Mucosa of rectum (tissue), 2 donors: Measurements from ENCODE around the gene MREG.
A peak's percentile ranks its signal among the peaks of the same experiment; 100 is the strongest.

ENCODE experiments used
- H3K27ac ChIP-seq, 2 donors: one replicate each; pipeline ENCODE4 v1.7.0; 2013; ENCODE audit warnings: inconsistent platforms in 2 of 2, low read depth in 2 of 2, low read length in 2 of 2
- H3K27me3 ChIP-seq, 2 donors: one replicate each; pipeline ENCODE4 v1.7.0; 2013; ENCODE audit warnings: low read length in 2 of 2; ENCODE audit not compliant: control insufficient read depth in 2 of 2, insufficient read depth in 2 of 2
- H3K36me3 ChIP-seq, 2 donors: one replicate each; pipeline ENCODE4 v1.7.0; 2013; ENCODE audit warnings: low read length in 2 of 2; ENCODE audit not compliant: control insufficient read depth in 2 of 2, insufficient read depth in 2 of 2
- H3K4me1 ChIP-seq, 2 donors: one replicate each; pipeline ENCODE4 v1.7.0; 2013; ENCODE audit warnings: low read length in 2 of 2, mild to moderate bottlenecking in 1 of 2; ENCODE audit not compliant: control insufficient read depth in 2 of 2, insufficient read depth in 2 of 2
- H3K4me3 ChIP-seq, 2 donors: one replicate each; pipeline ENCODE4 v1.7.0; 2013; ENCODE audit warnings: low read length in 2 of 2
- H3K9ac ChIP-seq, 2 donors: one replicate each; pipeline ENCODE4 v1.7.0; 2013; ENCODE audit warnings: low read length in 2 of 2, low read depth in 1 of 2, mild to moderate bottlenecking in 1 of 2
- H3K9me3 ChIP-seq, 2 donors: one replicate each; pipeline ENCODE4 v1.7.0; 2013; ENCODE audit warnings: low read length in 2 of 2; ENCODE audit not compliant: control insufficient read depth in 2 of 2
- donor health status: healthy.
- donor health status: Normal muscosa, but diverticular disease.

The MREG gene

DNA sequence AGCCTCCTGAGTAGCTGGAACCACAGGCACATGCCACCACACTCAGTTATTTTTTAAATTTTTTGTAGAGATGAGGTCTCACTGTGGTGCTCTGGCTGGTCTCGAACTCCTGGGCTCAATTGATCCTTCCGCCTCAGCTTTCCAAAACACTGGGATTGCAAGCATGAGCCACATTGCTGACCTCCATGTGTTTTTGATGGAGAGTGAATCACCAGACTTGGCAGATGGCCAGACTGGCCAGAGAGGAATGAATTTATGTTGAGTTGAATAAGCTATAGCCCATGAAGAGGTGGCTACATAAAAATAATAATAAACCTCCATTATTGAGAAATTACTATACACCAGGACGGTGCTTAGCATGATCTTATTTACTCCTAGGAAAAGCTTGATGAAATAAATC, 91.5 kb downstream of the MREG start:
- no peak overlapping the region for H3K27ac ChIP-seq
- H3K9ac ChIP-seq, result no peak overlapping the region
- no peak overlapping the region for H3K4me3 ChIP-seq
- no peaks in the 10 kb centered on the region for H3K9me3 ChIP-seq
- H3K27me3 ChIP-seq, result no peaks in the 10 kb centered on the region
- H3K36me3 ChIP-seq, result no peaks in the 10 kb centered on the region
- peaks cover 4 to 7% of the 10 kb centered on the region in 2 donors for H3K4me1 ChIP-seq

DNA sequence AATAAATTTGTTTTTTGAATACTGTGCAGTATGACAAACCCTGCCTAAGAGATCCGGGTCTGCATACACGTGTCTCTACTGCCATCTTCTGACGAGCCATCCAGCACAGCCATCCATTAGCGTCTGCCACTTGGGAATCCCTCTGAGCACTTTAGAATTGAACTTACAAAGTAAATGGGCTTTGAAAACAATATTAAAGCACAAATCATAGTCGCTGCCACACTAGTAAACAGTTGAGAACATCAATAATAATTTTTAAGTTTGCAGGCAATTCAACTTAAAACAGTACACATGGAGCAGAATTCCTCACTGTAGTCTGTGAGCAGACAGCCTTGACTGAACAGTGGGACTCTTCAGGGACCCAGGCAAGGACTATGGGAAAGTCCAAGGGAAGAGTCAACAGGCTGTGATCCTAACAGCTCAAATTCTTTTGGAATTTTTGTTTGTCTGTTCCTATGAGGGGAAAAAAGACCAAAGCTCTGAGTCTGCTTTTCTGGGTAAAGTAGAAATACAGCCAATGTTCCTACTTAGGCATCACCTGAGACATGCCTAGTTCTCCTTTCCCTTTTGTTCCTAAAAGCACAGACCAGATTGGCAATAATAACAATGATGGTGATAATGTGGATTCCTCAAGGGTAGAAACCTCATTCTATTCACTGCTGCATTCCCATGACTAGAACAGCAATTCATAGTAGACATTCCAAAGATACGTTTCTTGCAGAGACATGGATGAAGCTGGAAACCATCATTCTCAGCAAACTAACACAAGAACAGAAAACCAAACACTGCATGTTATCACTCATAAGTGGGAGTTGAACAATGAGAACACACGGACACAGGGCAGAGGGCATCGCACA, 92.9 kb downstream of the MREG start:
- peaks cover 4 to 7% of the 10 kb centered on the region in 2 donors for H3K4me1 ChIP-seq
- H3K36me3 ChIP-seq, result no peaks in the 10 kb centered on the region
- no peak overlapping the region for H3K27ac ChIP-seq
- no peak overlapping the region for H3K4me3 ChIP-seq
- no peaks in the 10 kb centered on the region for H3K9me3 ChIP-seq
- H3K27me3 ChIP-seq, result no peaks in the 10 kb centered on the region
- H3K9ac ChIP-seq, result no peak overlapping the region

DNA sequence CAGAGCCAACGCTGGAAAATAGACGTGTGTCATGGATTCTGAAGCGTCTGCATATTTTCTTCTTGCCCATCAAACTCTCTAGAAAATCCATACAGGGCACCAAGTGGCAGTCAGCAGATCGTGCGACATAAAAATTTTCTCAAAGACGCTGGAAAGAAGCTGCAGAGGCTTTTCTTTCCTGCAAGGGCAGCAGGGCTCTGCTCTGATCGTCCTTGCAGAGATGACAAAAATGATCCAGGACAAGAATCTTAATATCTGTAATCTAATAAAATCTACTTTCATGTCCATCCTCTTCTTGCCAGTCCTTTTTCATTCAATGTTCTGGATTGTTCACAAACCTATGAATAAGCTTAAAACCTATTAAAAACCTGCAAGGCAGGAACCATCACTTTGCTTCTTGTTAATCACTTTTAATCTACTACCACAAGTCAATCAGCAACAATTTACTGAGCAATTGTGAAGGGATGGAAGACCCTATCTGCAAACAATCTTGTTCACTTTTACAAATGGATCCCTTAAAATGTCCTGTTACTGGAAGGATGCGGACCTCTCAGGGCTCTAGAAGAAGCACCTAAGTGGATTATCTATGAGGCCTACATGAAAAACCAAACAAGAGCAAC, 93.6 kb downstream of the MREG start:
- peaks cover 4 to 7% of the 10 kb centered on the region in 2 donors for H3K4me1 ChIP-seq

DNA sequence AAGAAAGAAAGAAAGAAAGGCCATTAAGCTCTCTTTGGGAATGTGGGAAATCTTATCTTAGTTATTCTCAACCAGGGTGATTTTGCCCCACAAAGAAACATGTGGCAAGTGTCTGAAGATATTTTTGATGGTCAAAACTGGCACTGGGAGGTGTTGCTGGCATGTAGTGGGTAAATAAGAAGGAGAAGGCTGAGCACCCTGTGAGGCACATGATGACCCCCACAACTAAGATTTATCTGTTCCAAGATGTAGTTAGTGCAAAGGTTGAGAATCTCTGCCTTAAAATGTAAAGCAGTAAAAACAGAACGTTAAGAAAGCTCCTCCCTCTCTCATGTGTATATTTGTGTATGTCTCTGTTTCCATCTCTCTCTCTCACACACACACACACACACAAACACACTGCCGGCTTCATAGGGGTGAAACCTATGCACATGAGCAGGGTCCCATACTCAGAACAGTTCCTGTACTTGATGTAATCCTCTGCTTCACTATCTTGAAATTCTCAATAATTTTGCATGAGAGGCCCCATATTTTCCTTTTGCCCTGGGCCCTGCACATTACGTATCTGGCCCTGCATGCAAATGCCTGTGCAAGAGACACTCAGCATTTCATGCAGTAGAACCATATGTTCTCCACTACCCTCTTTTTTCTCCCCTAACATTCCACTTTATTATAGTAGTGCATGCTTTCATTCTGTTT, 94.3 kb downstream of the MREG start:
- H3K36me3 ChIP-seq, result no peaks in the 10 kb centered on the region
- no peak overlapping the region for H3K9ac ChIP-seq
- peak overlapping the region in 1 of 2 donors; percentile 1 for H3K27ac ChIP-seq
- no peaks in the 10 kb centered on the region for H3K9me3 ChIP-seq
- H3K4me3 ChIP-seq, result no peak overlapping the region
- H3K27me3 ChIP-seq, result no peaks in the 10 kb centered on the region
- peaks cover 4 to 7% of the 10 kb centered on the region in 2 donors for H3K4me1 ChIP-seq

More for the DNA sequence above, 93.6 kb downstream of the MREG start:
- H3K36me3 ChIP-seq, result no peaks in the 10 kb centered on the region
- H3K27me3 ChIP-seq, result no peaks in the 10 kb centered on the region
- H3K9ac ChIP-seq, result no peak overlapping the region
- H3K9me3 ChIP-seq, result no peaks in the 10 kb centered on the region
- H3K4me3 ChIP-seq, result no peak overlapping the region
- H3K27ac ChIP-seq, result no peak overlapping the region

DNA sequence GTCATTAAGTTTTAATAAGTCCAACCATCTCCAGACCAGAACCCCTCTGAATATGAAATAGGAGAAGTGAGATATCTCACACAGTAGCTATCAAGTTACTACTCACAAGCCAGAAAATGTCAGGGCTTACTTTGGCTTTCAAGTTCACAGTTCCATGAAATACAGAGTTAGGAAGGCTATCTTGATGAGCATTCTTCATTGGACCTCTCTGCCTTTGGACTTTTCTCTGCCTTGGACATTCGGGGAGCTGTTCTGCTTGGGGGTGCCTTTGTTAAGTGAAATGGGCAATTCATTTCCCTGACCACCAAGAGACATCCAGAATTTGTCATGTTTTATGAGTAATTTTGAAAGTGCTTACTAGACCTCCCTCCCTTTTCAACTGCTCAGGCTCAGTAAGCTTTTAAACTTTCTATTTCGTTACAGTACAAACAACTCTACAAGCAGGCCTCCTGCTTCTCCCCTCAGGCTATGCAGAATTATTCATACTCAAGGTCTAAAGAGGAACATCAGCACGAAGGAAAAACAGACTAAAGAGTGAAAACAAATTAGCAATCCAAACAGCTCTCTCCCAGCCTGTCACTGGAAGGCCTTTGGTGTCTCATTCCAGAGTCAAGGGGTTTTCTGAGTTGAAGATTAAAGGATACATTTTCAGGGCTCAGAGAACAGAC, 95.3 kb downstream of the MREG start:
- H3K9me3 ChIP-seq, result no peaks in the 10 kb centered on the region
- H3K27me3 ChIP-seq, result no peaks in the 10 kb centered on the region
- no peaks in the 10 kb centered on the region for H3K36me3 ChIP-seq
- H3K9ac ChIP-seq, result no peak overlapping the region
- peak overlapping the region in 1 of 2 donors; percentile 52 for H3K27ac ChIP-seq
- H3K4me1 ChIP-seq, result peaks cover 4 to 7% of the 10 kb centered on the region in 2 donors
- no peak overlapping the region for H3K4me3 ChIP-seq

DNA sequence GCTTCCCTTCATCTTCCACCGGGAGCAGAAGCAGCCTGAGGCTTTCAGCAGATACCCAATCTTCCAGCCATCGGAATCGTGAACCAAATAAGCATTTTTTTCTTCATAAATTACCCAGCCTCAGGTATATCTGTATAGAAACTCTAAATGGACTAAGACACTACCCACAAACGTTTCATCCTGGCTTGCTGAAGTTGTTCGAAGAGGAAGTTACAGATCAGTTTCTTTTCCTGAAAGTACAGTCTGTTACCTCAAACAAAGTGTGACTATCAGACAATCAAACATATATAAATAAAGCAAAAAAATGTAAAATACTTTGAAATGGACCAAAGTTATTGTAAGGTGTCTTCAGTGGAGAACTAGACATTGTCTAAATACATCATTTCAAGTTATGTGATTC, 97.9 kb downstream of the MREG start:
- no peaks in the 10 kb centered on the region for H3K27me3 ChIP-seq
- no peaks in the 10 kb centered on the region for H3K36me3 ChIP-seq
- no peaks in the 10 kb centered on the region for H3K9me3 ChIP-seq
- H3K9ac ChIP-seq, result no peak overlapping the region
- H3K27ac ChIP-seq, result no peak overlapping the region
- peaks cover 4 to 7% of the 10 kb centered on the region in 2 donors for H3K4me1 ChIP-seq
- no peak overlapping the region for H3K4me3 ChIP-seq

DNA sequence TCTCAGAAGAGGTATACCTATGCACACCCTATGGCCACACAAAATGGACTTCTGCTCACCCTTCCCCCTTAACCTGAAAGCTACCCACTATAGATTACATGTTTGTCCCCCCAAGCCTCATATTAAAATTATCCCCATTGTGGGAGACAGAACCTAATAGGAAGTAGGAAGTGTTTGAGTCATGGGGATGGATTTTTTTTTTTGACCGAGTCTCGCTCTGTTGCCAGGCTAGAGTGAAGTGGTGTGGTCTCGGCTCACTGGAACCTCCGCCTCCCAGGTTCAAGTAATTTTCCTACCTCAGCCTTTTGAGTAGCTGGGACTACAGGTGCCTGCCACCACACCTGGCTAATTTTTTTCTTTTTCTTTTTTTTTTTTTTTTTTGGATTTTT, 98.6 kb downstream of the MREG start:
- Histone ChIP-seq H3K27me3 (no peaks in the 10 kb centered on the region), H3K27ac (no peak overlapping the region), H3K9me3 (no peaks in the 10 kb centered on the region), H3K4me3 (no peak overlapping the region), H3K36me3 (no peaks in the 10 kb centered on the region), H3K9ac (no peak overlapping the region), H3K4me1 (peaks cover 4% of the 10 kb centered on the region in 2 donors)

DNA sequence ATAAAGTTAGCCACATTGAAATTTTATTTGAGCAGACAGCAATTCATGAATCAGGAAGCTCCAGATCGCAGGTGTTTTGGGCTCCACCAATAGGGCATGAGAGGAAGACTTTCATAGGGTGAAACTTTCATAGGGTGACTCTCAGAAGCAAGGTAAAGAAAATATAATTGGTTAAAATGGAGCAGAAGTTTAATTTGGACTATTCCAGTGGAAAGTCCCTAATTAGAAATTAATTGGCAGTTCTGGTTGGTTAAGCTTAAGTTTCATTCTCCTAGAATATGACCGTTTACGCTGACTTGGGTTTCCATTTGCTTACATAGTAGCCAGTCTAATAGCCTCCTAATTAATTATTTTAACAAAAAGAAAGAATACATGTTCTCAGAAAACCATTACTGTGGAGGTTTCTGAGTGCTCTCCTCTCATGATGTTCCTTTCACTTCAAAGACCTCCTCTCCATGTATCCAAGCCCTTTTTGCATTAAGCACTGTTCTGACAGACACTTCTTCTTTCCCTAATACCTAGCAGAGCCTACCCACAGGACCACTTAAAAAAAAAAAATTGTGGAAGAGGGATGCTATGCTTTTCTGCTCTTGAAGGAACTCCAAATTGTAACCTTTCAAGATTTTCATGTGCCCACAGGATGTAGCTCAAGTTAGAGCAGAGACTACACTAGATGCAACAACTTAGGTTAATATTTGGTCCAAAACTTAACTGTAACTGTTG, 99.1 kb downstream of the MREG start:
- Histone ChIP-seq H3K9ac (no peak overlapping the region), H3K9me3 (no peaks in the 10 kb centered on the region), H3K27ac (no peak overlapping the region), H3K36me3 (no peaks in the 10 kb centered on the region), H3K4me3 (no peak overlapping the region), H3K27me3 (no peaks in the 10 kb centered on the region), H3K4me1 (peaks cover 4% of the 10 kb centered on the region in 2 donors)

DNA sequence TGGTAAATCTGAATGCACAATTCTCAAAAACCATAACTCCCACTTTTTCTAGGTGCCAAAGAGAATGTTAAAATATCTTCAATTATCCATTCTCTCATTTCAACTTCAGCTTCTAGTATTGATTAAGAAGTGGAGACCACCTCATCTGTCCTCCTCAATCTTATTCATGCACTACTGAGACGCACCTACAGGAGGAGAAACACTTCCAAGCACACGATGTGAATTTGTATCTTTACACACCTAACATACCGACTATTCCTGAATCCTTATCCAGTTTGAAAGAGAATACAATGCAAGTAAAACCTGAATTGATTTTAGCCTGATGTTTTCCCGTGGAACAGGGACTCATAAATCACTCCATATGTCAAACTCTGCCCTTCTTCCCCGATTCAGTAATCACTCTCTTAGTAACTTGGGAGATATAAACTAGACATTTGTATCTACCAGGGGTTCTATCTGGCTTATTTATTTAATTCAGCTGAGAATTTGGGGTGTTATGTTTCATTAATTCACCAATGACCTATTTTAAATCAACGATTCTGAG, 101.0 kb downstream of the MREG start:
- H3K9ac ChIP-seq, result no peak overlapping the region
- no peak overlapping the region for H3K27ac ChIP-seq
- H3K9me3 ChIP-seq, result no peaks in the 10 kb centered on the region
- no peaks in the 10 kb centered on the region for H3K4me1 ChIP-seq
- no peaks in the 10 kb centered on the region for H3K27me3 ChIP-seq
- H3K36me3 ChIP-seq, result no peaks in the 10 kb centered on the region
- H3K4me3 ChIP-seq, result no peak overlapping the region
